ENCODE data around the gene ATP13A4.

The ATP13A4 gene

GRCh38 chr3:193554811-193555210, at the start of gene ATP13A4:
Gene ATP13A4 (minus strand): TSS chr3:193554895. CDS start chr3:193554799, 96 bp downstream.
- DNase-seq, result peak; percentile 19

GRCh38 chr3:193599393-193599792, 44.7 kb upstream of the ATP13A4 start:
- no peak for DNase-seq

- DNase-seq, result no peak
Measured at GRCh38 chr3:193598202-193598601, 43.5 kb upstream of the ATP13A4 start.

- DNase-seq, result no peak
Measured at GRCh38 chr3:193595939-193596487, 41.3 kb upstream of the ATP13A4 start.

GRCh38 chr3:193594946-193595689, 40.4 kb upstream of the ATP13A4 start:
- no peak for DNase-seq

GRCh38 chr3:193593668-193594030, 39.0 kb upstream of the ATP13A4 start:
- peak; percentile 50 for DNase-seq

GRCh38 chr3:193592841-193593667, 38.4 kb upstream of the ATP13A4 start, which contains the start of gene OPA1:
Gene OPA1 (plus strand): TSS chr3:193593208. CDS start chr3:193593378, 170 bp downstream.
- DNase-seq, result peak; percentile 100

GRCh38 chr3:193590088-193590856, 35.6 kb upstream of the ATP13A4 start:
- peak; percentile 12 for DNase-seq

- no peak for DNase-seq
Measured at GRCh38 chr3:193589616-193590015, 34.9 kb upstream of the ATP13A4 start.

- DNase-seq, result no peak
Measured at GRCh38 chr3:193589129-193589528, 34.4 kb upstream of the ATP13A4 start.

- no peak for DNase-seq
Measured at GRCh38 chr3:193586526-193586925, 31.8 kb upstream of the ATP13A4 start.

GRCh38 chr3:193585530-193585929, 30.8 kb upstream of the ATP13A4 start:
- DNase-seq, result no peak

- DNase-seq, result no peak
Measured at GRCh38 chr3:193574488-193575070, 19.9 kb upstream of the ATP13A4 start.

GRCh38 chr3:193573403-193574191, 18.9 kb upstream of the ATP13A4 start:
- DNase-seq, result no peak

- DNase-seq, result peak; percentile 73
Measured at GRCh38 chr3:193572426-193572908, 17.8 kb upstream of the ATP13A4 start.

GRCh38 chr3:193569119-193569518, 14.4 kb upstream of the ATP13A4 start:
- no peak for DNase-seq

- peak; percentile 20 for DNase-seq
Measured at GRCh38 chr3:193564012-193564411, 9.3 kb upstream of the ATP13A4 start.

GRCh38 chr3:193563426-193563825, 8.7 kb upstream of the ATP13A4 start:
- DNase-seq, result no peak

GRCh38 chr3:193560870-193561269, 6.2 kb upstream of the ATP13A4 start:
- DNase-seq, result peak; percentile 39

- DNase-seq, result no peak
Measured at GRCh38 chr3:193560091-193560490, 5.4 kb upstream of the ATP13A4 start.

GRCh38 chr3:193559100-193559499, 4.4 kb upstream of the ATP13A4 start:
- no peak for DNase-seq

GRCh38 chr3:193556841-193557240, 2.1 kb upstream of the ATP13A4 start:
- DNase-seq, result no peak
